Loucy (cell line): ENCODE data around the gene SCRG1.
A peak's percentile ranks its signal among the peaks of the same experiment; 100 is the strongest.

Source experiments
- H2AFZ ChIP-seq: fragments of 200-600 bp; sonication (generic); 2 replicates; pipeline ENCODE4 v1.6.0; 2016; ENCODE audit warnings: antibody characterized with exemption, mild to moderate bottlenecking, low read length, moderate library complexity
- H3F3A ChIP-seq: fragments of 200-600 bp; 2 replicates; pipeline ENCODE4 v1.6.0; 2016; ENCODE audit warnings: antibody characterized with exemption, low read depth, mild to moderate bottlenecking
- H3K27me3 ChIP-seq: fragments of 200-600 bp; sonication (generic); 2 replicates; pipeline ENCODE4 v1.6.1; 2014; ENCODE audit warnings: low read length, mild to moderate bottlenecking; ENCODE audit not compliant: insufficient read depth, poor library complexity, severe bottlenecking
- H3K36me3 ChIP-seq: fragments of 200-600 bp; sonication (generic); 2 replicates; pipeline ENCODE4 v1.6.1; 2016; ENCODE audit warnings: low read length; ENCODE audit not compliant: insufficient read depth
- H3K4me1 ChIP-seq: fragments of 200-600 bp; sonication (generic); 2 replicates; pipeline ENCODE4 v1.5.1; 2014; ENCODE audit warnings: low read length, mild to moderate bottlenecking; ENCODE audit not compliant: insufficient read depth, poor library complexity, severe bottlenecking
- H3K4me2 ChIP-seq: fragments of 200-600 bp; sonication (generic); 2 replicates; pipeline ENCODE4 v1.6.0; 2014; ENCODE audit warnings: antibody characterized with exemption, low read length, low read depth, mild to moderate bottlenecking; ENCODE audit not compliant: poor library complexity, severe bottlenecking
- H3K4me3 ChIP-seq: fragments of 200-600 bp; sonication (generic); 2 replicates; pipeline ENCODE4 v1.5.1; 2014; ENCODE audit warnings: low read length, mild to moderate bottlenecking, mixed read lengths; ENCODE audit not compliant: poor library complexity, severe bottlenecking
- H3K79me2 ChIP-seq: fragments of 200-600 bp; sonication (generic); 2 replicates; pipeline ENCODE4 v1.6.1; 2014; ENCODE audit warnings: low read length; ENCODE audit not compliant: insufficient read depth
- H3K9ac ChIP-seq: fragments of 200-600 bp; sonication (generic); 2 replicates; pipeline ENCODE4 v1.6.0; 2014; ENCODE audit warnings: mild to moderate bottlenecking, low read depth, low read length, moderate library complexity; ENCODE audit not compliant: poor library complexity, severe bottlenecking
- H3K9me2 ChIP-seq: fragments of 200-600 bp; sonication (generic); replicated peaks from 2 replicates; pipeline ENCODE4 v1.6.1; 2016; ENCODE audit warnings: low read depth, low read length, mixed read lengths
- H3K9me3 ChIP-seq: fragments of 200-600 bp; sonication (generic); 2 replicates; pipeline ENCODE4 v1.6.1; 2014; ENCODE audit warnings: mild to moderate bottlenecking, antibody characterized with exemption, low read length, low read depth; ENCODE audit not compliant: insufficient read depth
- H4K20me1 ChIP-seq: fragments of 200-600 bp; sonication (generic); 2 replicates; pipeline ENCODE4 v1.6.0; 2014; ENCODE audit warnings: antibody characterized with exemption, low read length, mild to moderate bottlenecking; ENCODE audit not compliant: insufficient read depth, poor library complexity, severe bottlenecking
- EZH2phosphoT487 ChIP-seq: fragments of 200-600 bp; IDR thresholded peaks from 2 replicates; pipeline ENCODE4 v1.6.1; 2018; ENCODE audit warnings: antibody characterized with exemption, mild to moderate bottlenecking, moderate library complexity, borderline replicate concordance
- TF ChIP-seq, protein P1 (sequence below): fragments of 200-600 bp; sonication (generic); conservative IDR thresholded peaks from 2 replicates; pipeline ENCODE4 v1.5.1; 2014; ENCODE audit warnings: mild to moderate bottlenecking, antibody characterized with exemption, low read length

Gene SCRG1

DNA sequence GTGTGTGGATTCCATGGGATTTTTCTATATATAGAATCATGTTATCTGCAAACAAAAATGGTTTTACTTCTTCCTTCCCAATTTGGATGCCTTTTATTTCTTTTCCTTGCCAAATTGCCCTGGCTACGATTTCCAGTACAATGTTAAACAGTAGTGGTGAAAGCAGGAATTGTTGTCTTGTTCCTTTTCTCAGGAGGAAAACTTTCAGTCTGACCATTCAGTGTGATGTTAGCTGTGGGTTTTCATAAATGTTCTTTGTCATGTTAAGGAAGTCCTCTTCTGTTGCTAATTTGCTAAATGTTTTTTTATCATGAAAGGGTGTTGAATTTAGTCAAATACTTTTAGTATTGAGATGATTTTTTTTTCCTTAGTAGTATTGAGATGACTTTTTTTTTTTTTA, 17.3 kb downstream of the SCRG1 start:
- Histone ChIP-seq H3F3A (no peaks in the 10 kb centered on the region), H4K20me1 (peaks cover 7% of the 10 kb centered on the region), H3K4me3 (no peak overlapping the region), H3K36me3 (peaks cover 12% of the 10 kb centered on the region; the same call in 1 of the 2 replicates), H3K9me3 (no peaks in the 10 kb centered on the region), H3K27me3 (no peaks in the 10 kb centered on the region), H2AFZ (no peak overlapping the region), H3K4me1 (peaks cover 16% of the 10 kb centered on the region), H3K79me2 (peaks cover 39% of the 10 kb centered on the region), H3K4me2 (peak overlapping the region; percentile 17), H3K9ac (peak overlapping the region; percentile 13), H3K9me2 (no peaks in the 10 kb centered on the region)
- no peak for TF ChIP-seq EZH2phosphoT487
- TF ChIP-seq, protein P1, sequence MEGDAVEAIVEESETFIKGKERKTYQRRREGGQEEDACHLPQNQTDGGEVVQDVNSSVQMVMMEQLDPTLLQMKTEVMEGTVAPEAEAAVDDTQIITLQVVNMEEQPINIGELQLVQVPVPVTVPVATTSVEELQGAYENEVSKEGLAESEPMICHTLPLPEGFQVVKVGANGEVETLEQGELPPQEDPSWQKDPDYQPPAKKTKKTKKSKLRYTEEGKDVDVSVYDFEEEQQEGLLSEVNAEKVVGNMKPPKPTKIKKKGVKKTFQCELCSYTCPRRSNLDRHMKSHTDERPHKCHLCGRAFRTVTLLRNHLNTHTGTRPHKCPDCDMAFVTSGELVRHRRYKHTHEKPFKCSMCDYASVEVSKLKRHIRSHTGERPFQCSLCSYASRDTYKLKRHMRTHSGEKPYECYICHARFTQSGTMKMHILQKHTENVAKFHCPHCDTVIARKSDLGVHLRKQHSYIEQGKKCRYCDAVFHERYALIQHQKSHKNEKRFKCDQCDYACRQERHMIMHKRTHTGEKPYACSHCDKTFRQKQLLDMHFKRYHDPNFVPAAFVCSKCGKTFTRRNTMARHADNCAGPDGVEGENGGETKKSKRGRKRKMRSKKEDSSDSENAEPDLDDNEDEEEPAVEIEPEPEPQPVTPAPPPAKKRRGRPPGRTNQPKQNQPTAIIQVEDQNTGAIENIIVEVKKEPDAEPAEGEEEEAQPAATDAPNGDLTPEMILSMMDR: no peak

DNA sequence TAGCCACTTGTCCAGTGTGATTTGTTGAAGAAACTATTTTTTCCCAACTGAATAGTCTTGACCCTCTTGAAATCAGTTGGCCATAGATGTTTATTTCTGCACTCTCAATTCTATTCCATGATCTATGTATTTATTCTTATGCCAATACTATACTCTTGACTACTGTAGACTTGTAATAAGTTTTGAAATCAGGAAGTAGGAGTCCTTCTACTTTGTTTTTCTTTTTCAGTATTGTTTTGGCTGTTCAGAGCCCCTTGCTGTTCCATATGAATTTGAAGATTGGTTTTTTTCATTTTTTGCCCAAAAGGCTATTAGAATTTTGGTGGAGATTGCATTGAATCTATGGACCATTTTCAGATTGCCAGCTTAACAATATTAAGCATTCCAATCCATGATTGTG, 17.9 kb downstream of the SCRG1 start:
- Histone ChIP-seq H3K9me2 (no peaks in the 10 kb centered on the region), H2AFZ (no peak overlapping the region), H4K20me1 (peaks cover 10% of the 10 kb centered on the region), H3K4me3 (no peak overlapping the region), H3K9me3 (no peaks in the 10 kb centered on the region), H3K27me3 (no peaks in the 10 kb centered on the region), H3K9ac (peak overlapping the region; percentile 16), H3K4me2 (peak overlapping the region; percentile 17), H3K79me2 (peaks cover 43% of the 10 kb centered on the region), H3K4me1 (peaks cover 18% of the 10 kb centered on the region), H3K36me3 (peaks cover 12% of the 10 kb centered on the region; the same call in 1 of the 2 replicates), H3F3A (no peaks in the 10 kb centered on the region)
- TF ChIP-seq, protein P1: no peak
- TF ChIP-seq EZH2phosphoT487: no peak

DNA sequence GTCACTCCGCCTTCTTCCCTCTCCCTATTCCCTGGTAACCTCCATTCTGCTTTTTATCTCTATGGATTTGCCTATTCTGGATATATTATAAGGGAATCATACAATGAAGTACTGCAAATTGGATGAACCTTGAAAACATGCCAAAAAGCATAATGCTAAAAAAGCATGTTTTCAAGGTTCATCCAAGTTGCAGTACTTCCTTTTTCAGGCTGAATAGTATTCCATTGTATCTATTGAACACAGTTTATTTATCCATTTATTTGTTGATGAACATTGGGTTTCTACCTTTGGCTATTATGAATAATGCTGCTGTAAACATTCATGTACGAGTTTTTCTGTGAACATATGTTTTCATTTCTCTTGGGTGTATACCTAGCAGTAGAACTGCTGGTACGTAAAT, 19.0 kb downstream of the SCRG1 start:
- Histone ChIP-seq H3K79me2 (peaks cover 53% of the 10 kb centered on the region), H3K36me3 (peaks cover 12% of the 10 kb centered on the region; the same call in 1 of the 2 replicates), H3K4me3 (no peak overlapping the region), H3K27me3 (no peaks in the 10 kb centered on the region), H3K9ac (no peak overlapping the region), H3K4me2 (no peak overlapping the region), H4K20me1 (peaks cover 20% of the 10 kb centered on the region), H3K4me1 (peaks cover 28% of the 10 kb centered on the region), H2AFZ (no peak overlapping the region), H3K9me3 (no peaks in the 10 kb centered on the region), H3K9me2 (no peaks in the 10 kb centered on the region), H3F3A (no peaks in the 10 kb centered on the region)
- no peak for TF ChIP-seq EZH2phosphoT487
- TF ChIP-seq, protein P1: no peak
